ENCODE results near the gene SLC25A29.
"Not testable (repeated sequence)": the region's sequence is repeated elsewhere in the genome, so short reads cannot be mapped to it uniquely, and the experiment has no call there.

SLC25A29 gene

GRCh38 chr14:100306101-100306997 is at the start of gene SLC25A29:
SLC25A29 (minus strand) TSS chr14:100306444; CDS start chr14:100306232, 212 bp downstream.
- DNase-seq (ENCODE audit: low read depth, low spot score) = no peak
- H3K27ac ChIP-seq = peak within 1 kb of the TSS; percentile 64; the same call in 1 of the 2 replicates
- H3K36me3 ChIP-seq (ENCODE audit: insufficient read depth, low read length) = no peaks in the 10 kb centered on the region

GRCh38 chr14:100350986-100351385 is 44.7 kb upstream of the SLC25A29 start:
- H3K9ac ChIP-seq (ENCODE audit: insufficient read length) = no peak overlapping the region
- peaks cover 24% of the 10 kb centered on the region for H3K36me3 ChIP-seq (ENCODE audit: insufficient read depth, low read length)
- no peak for DNase-seq (ENCODE audit: low read depth, low spot score)
- H3K9me3 ChIP-seq (ENCODE audit: low read depth, low read length) = no peaks in the 10 kb centered on the region
- no peak overlapping the region for H3K27ac ChIP-seq
- TF ChIP-seq FOXP2 (optimal IDR thresholded peaks at IDR 0.05; ENCODE audit: control extremely low read depth, extremely low read length, insufficient read depth) = no peak
- TF ChIP-seq POLR2AphosphoS5 (IDR thresholded peaks at IDR 0.05; ENCODE audit: borderline replicate concordance, low read depth, low read length) = no peak
- TF ChIP-seq EZH2 (IDR thresholded peaks at IDR 0.05) = no peak
- no peak overlapping the region for H3K4me3 ChIP-seq

More at GRCh38 chr14:100306101-100306997, at the start of gene SLC25A29:
- H3K9me3 ChIP-seq (ENCODE audit: low read depth, low read length) = no peaks in the 10 kb centered on the region
- H3K9ac ChIP-seq (ENCODE audit: insufficient read length) = peak within 1 kb of the TSS; percentile 92
- TF ChIP-seq POLR2AphosphoS5 (IDR thresholded peaks at IDR 0.05; ENCODE audit: borderline replicate concordance, low read depth, low read length) = peak; percentile 71; the same call in 1 of the 2 replicates
- no peak for TF ChIP-seq FOXP2 (optimal IDR thresholded peaks at IDR 0.05; ENCODE audit: control extremely low read depth, extremely low read length, insufficient read depth)
- no peak for TF ChIP-seq EZH2 (IDR thresholded peaks at IDR 0.05)
- peak within 1 kb of the TSS; percentile 93 for H3K4me3 ChIP-seq

- Histone ChIP-seq H3K9me3 (ENCODE audit: low read depth, low read length) (no peaks in the 10 kb centered on the region), H3K27ac (no peak overlapping the region), H3K4me3 (no peak overlapping the region), H3K9ac (ENCODE audit: insufficient read length) (no peak overlapping the region), H3K36me3 (ENCODE audit: insufficient read depth, low read length) (peaks cover 24% of the 10 kb centered on the region)
- no peak for DNase-seq (ENCODE audit: low read depth, low spot score)
- no peak for TF ChIP-seq EZH2 (IDR thresholded peaks at IDR 0.05)
- no peak for TF ChIP-seq FOXP2 (optimal IDR thresholded peaks at IDR 0.05; ENCODE audit: control extremely low read depth, extremely low read length, insufficient read depth)
- TF ChIP-seq POLR2AphosphoS5 (IDR thresholded peaks at IDR 0.05; ENCODE audit: borderline replicate concordance, low read depth, low read length) = no peak
Observed at GRCh38 chr14:100350276-100350926, 44.2 kb upstream of the SLC25A29 start.

GRCh38 chr14:100348784-100349685 is 42.8 kb upstream of the SLC25A29 start:
- Histone ChIP-seq H3K9me3 (ENCODE audit: low read depth, low read length) (no peaks in the 10 kb centered on the region), H3K27ac (no peak overlapping the region), H3K9ac (ENCODE audit: insufficient read length) (no peak overlapping the region), H3K4me3 (no peak overlapping the region), H3K36me3 (ENCODE audit: insufficient read depth, low read length) (peaks cover 17% of the 10 kb centered on the region)
- TF ChIP-seq POLR2AphosphoS5 (IDR thresholded peaks at IDR 0.05; ENCODE audit: borderline replicate concordance, low read depth, low read length) (no peak), FOXP2 (optimal IDR thresholded peaks at IDR 0.05; ENCODE audit: control extremely low read depth, extremely low read length, insufficient read depth) (no peak), EZH2 (IDR thresholded peaks at IDR 0.05) (no peak)
- no peak for DNase-seq (ENCODE audit: low read depth, low spot score)

- H3K27ac ChIP-seq = no peak overlapping the region
- peaks cover 10% of the 10 kb centered on the region; the same call in 1 of the 2 replicates for H3K36me3 ChIP-seq (ENCODE audit: insufficient read depth, low read length)
- no peak for TF ChIP-seq POLR2AphosphoS5 (IDR thresholded peaks at IDR 0.05; ENCODE audit: borderline replicate concordance, low read depth, low read length)
- no peak for TF ChIP-seq FOXP2 (optimal IDR thresholded peaks at IDR 0.05; ENCODE audit: control extremely low read depth, extremely low read length, insufficient read depth)
- TF ChIP-seq EZH2 (IDR thresholded peaks at IDR 0.05) = no peak
- H3K9ac ChIP-seq (ENCODE audit: insufficient read length) = no peak overlapping the region
- no peak for DNase-seq (ENCODE audit: low read depth, low spot score)
- H3K4me3 ChIP-seq = no peak overlapping the region
- H3K9me3 ChIP-seq (ENCODE audit: low read depth, low read length) = no peaks in the 10 kb centered on the region
Observed at GRCh38 chr14:100348253-100348729, 42.0 kb upstream of the SLC25A29 start.

- no peak for TF ChIP-seq EZH2 (IDR thresholded peaks at IDR 0.05)
- no peak for TF ChIP-seq POLR2AphosphoS5 (IDR thresholded peaks at IDR 0.05; ENCODE audit: borderline replicate concordance, low read depth, low read length)
- no peak for TF ChIP-seq FOXP2 (optimal IDR thresholded peaks at IDR 0.05; ENCODE audit: control extremely low read depth, extremely low read length, insufficient read depth)
- Histone ChIP-seq H3K36me3 (ENCODE audit: insufficient read depth, low read length) (peaks cover 14% of the 10 kb centered on the region; the same call in 1 of the 2 replicates), H3K9me3 (ENCODE audit: low read depth, low read length) (no peaks in the 10 kb centered on the region), H3K27ac (no peak overlapping the region), H3K9ac (ENCODE audit: insufficient read length) (no peak overlapping the region), H3K4me3 (no peak overlapping the region)
- DNase-seq (ENCODE audit: low read depth, low spot score) = no peak
Observed at GRCh38 chr14:100346306-100347091, 40.3 kb upstream of the SLC25A29 start.

- no peak for TF ChIP-seq POLR2AphosphoS5 (IDR thresholded peaks at IDR 0.05; ENCODE audit: borderline replicate concordance, low read depth, low read length)
- no peak for TF ChIP-seq EZH2 (IDR thresholded peaks at IDR 0.05)
- no peak for TF ChIP-seq FOXP2 (optimal IDR thresholded peaks at IDR 0.05; ENCODE audit: control extremely low read depth, extremely low read length, insufficient read depth)
- no peak for DNase-seq (ENCODE audit: low read depth, low spot score)
- peaks cover 9% of the 10 kb centered on the region; the same call in 1 of the 2 replicates for H3K36me3 ChIP-seq (ENCODE audit: insufficient read depth, low read length)
- no peak overlapping the region for H3K4me3 ChIP-seq
- H3K27ac ChIP-seq = no peak overlapping the region
- no peaks in the 10 kb centered on the region for H3K9me3 ChIP-seq (ENCODE audit: low read depth, low read length)
- H3K9ac ChIP-seq (ENCODE audit: insufficient read length) = no peak overlapping the region
Observed at GRCh38 chr14:100345711-100346110, 39.5 kb upstream of the SLC25A29 start.

GRCh38 chr14:100344657-100345056 is 38.4 kb upstream of the SLC25A29 start:
- H3K4me3 ChIP-seq; DNase-seq (ENCODE audit: low read depth, low spot score); H3K27ac ChIP-seq; H3K36me3 ChIP-seq (ENCODE audit: insufficient read depth, low read length); H3K9ac ChIP-seq (ENCODE audit: insufficient read length); H3K9me3 ChIP-seq (ENCODE audit: low read depth, low read length): not testable (repeated sequence)

GRCh38 chr14:100342826-100343225 is 36.6 kb upstream of the SLC25A29 start:
- H3K27ac ChIP-seq; DNase-seq (ENCODE audit: low read depth, low spot score); H3K36me3 ChIP-seq (ENCODE audit: insufficient read depth, low read length): not testable (repeated sequence)

More at GRCh38 chr14:100342826-100343225, 36.6 kb upstream of the SLC25A29 start:
- not testable (repeated sequence) for H3K9ac ChIP-seq (ENCODE audit: insufficient read length); H3K9me3 ChIP-seq (ENCODE audit: low read depth, low read length); H3K4me3 ChIP-seq
